HG02970 (cell line): ENCODE data around the gene NUFIP1.
"Not testable (repeated sequence)": the region's sequence is repeated elsewhere in the genome, so short reads cannot be mapped to it uniquely, and the experiment has no call there.

Experiments
- ATAC-seq: cut with Tn5 transposase; IDR thresholded peaks from one replicate; pipeline ENCODE4 v1.9.1; 2021; ENCODE audit warnings: mild to moderate bottlenecking, moderate library complexity, moderate number of reproducible peaks; ENCODE audit not compliant: unreplicated experiment, low FRiP score

The NUFIP1 gene

DNA sequence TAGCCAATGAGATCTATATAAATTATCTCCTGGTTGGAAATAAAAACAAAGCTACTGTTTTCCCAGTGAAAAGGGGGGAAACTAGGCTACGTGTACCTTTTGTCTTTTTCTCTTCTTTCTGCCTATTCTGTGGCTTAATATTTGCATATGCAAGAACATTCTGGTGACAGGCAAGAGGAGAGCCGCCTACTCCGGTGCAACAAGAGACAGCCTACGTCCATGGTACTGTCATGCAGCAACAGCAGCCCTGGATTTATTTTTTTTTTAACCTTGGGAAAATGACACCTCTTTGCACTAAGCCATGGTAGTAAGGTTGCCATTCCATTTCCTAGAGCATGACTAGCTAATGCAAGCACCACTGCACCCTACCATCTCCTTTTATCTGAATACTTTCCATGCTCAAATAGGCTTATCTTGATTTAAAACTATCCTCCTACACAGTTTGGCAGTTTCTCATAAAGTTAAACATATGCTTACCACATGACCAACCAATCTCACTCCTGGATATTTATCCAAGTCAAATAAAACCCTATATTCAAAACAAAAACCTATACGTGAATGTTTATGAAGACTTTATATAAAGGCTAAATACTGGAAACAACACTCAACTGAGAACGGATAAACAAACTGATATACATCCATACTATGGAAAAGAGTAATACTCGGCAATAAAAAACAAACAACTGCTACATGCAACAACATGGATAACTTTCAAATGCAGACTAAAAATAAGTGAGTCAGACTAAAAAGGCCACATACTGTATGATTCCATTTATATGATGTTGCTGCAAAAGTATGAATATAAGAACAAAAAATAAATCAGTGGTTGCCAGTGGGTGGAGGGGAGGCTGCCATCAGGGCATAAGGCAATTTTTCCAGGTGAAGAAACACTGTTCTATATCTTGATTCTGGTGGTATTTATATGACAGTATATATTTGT is 17.3 kb downstream of the NUFIP1 start:
- ATAC-seq, result no peak

DNA sequence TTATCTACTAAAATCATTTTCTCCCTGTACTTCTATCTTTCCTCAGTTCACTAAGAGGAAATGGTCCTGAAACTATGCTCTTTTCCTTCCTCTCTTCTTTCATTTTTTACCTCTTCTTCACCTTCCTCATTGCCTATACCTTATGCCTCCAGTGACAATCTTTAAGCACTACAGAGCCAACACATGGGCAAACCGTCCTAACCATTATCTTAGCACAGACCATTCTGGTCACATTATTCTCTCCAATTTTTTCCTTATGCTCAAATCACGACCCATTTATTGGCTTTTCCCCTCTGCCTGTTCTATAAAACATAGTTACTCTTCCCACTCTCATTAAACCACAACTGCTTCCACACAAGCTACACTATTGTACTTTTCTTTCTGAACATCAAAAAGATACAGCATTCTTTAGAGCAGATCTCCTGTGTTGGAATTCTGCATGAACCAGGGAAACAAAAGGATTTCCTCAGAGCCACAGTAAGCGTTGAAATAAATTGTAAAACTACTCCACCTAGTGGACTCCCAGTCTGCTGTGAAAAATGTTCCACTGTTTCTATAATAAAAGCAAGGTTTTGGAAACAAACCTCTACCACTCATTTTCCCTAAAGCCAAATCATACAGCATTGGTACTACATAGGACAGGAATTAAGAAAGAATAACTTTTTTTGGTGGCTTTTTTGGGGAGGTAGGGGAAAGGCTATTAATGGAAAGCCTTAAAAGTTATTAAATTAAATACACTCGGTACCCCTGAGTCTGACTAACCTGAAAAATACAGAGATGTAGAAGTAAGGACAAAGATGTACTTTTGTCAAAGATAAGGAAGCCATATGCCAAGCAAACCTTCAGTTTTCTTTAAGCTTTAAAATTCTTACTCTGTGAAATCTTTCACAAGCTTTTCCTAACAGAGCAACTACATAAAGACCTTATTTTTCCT is 19.5 kb downstream of the NUFIP1 start:
- ATAC-seq, result no peak

DNA sequence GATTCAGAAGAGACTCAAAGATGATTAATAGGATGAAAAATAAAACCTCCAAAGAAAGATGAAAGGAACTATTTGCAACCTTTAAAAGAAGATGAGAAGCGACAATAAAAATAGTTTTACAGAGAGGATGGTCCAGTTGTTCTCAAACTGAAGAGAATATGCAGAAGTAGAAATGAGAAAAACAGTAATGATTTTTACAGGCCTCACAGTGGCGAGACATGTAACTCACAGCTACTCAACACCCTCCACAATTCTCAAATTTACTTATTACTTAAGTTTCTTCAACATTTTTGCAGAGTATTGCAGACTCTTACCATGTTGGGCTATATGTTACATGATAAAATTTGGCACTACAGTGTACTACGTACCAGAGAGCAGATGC is 20.8 kb downstream of the NUFIP1 start:
- no peak for ATAC-seq

DNA sequence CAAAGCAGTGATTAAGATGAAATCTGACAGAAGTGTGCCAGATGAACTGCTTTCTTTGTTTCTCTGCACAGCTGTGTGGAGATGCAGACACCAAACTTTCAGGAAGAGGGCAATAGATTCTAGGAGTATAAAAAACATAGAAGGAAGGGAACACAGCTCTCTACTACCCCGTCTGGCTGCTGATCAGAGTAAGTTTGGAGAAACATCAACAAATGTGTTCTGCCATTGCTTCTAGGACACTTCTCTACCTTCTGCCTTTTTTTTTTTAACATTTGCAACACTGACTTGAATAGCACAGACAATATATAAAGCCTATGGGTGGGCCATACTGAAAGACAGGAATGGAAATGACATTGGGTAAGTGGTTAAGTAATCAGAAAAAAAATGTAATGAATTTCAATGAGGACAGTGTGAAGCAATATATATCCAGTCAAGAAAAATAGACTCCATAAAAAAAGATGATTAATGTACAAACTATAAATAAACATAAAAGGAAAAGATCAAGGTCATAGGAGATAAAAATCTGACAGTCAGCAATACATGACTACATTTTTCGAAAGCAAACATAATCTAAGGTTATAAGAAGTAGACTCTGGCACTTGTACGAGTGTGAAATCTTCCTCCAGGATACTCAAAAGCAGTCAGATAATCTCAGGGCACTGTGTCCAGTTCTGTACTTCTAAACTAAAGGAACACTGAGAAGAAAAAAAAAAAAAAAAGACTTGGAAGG is 21.4 kb downstream of the NUFIP1 start:
- ATAC-seq, result no peak

DNA sequence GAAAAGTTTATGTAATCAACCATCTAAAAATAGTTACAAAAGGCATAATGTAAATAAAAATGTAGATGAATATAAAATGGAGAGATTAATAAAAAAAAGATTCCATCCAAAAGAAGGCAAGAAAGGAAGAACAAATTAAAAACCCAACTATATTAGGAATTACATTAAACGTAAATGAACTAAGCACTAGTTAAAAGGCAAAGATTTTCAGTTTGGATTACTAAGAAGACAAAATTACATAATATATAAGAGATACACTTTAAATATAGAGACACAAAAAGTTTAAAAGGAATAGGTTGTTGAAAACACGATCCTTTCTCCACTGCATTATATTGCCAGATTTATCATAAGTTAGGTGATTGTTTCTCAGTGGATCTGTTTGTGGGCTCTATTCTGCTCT is 27.3 kb downstream of the NUFIP1 start:
- ATAC-seq, result no peak

DNA sequence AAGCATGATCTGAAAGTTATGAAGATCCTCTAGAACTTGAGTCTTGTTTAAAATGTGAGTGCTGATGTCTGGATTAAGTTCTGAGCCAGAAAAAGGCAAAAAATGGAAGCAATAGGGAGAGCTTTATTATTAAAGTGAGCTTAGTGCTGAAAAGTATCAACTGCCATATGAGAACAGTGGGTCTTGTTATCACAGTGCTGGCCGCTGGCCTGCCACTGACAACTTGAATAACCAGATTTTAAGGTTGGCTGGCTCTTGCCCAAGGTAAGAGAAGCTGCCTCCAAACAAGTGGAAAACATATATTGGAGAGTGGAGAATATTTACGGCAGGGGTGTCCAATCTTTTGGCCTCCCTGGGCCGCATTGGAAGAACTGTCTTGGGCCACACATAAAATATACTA is 33.9 kb downstream of the NUFIP1 start:
- no peak for ATAC-seq

DNA sequence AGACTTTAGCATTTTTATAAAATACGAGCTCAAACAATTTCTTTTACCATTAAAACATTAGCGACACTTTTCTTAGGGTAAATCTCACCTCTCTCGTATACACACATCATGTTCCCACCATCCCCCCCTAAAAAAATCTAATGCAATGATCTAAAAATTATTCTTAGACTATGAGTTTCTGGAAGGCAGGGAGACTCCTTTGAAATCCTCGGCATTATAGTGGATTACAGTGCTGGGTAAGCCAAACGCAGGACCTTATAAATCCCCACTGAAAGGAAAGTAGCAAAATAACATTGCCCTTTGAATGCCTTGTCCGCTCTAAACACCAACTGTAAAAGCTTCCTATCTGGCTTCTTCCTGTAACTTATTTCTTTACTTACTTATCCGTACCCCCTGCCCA is 35.0 kb downstream of the NUFIP1 start:
- ATAC-seq, result no peak

DNA sequence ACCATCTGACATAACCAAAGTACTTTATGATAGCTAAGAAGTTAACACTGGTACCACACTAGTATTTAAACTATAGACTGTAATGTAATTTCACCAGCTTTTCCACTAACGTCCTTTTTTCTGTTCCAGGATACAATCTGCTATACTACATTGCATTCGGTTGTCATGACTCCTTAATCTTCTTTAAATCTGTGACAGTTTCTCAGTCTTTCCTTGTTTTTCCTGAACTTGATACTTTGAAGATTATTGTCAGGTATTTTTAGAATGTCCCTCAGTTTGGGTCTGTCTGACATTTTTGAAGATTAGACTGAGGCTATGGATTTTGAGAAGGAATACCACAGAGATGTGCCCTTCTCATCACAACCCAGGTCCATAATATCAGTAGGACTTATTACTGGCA is 36.6 kb downstream of the NUFIP1 start:
- no peak for ATAC-seq

DNA sequence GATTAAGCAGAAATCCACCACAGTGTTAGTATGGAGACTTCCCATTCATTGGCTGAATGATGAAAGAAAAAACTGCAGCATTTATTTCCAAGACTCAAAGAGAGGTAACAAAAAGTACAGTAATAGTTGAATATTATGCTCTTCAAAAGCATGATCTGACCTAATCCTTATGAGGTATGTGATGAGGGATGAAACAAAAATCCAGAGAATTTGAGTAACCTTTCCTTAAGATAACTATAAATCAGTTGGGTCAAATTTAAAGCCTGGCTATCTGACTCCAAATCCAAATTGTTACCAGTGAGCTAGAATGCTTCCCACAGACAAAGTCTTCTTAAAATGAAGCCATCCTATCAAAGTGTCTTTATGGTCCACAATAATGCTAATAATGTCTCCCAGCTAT is 38.1 kb downstream of the NUFIP1 start:
- no peak for ATAC-seq

DNA sequence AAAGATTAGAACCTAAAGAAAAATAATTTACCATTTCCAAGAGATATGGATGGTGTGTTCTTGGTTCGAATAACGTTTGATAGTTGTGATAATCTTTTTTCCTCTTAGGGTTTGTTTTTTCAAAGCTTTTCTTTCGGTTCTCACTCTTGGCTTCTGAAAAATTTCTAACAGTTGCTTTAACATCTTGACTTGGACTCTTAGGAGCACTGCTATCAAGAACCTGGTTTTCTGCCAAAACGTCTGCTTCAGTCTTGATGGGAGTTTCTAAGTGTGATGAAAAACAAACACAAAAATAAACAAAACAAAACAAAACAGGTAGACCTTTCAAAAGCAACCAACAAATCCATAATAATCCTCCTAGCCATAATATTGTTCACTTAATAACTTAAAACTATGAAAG is 45.9 kb downstream of the NUFIP1 start:
- not testable (repeated sequence) for ATAC-seq

DNA sequence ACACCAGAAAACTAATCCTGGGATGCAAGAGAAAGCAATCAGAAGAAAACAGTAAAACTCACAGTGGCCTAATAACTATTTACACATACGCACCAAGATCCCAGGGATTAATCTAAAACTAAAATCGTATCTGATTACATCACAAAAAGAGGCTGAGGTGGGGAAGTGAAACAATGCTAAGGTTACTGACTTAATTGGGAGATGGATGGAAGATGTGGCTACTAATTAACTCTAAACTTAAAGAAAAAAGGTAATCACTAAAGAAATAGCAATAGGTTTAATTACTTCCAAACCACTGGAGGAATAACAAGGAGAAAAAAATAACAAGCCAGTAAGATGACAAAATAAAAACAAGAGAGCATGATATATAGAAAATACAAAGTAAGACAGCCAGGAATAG is 50.4 kb downstream of the NUFIP1 start:
- ATAC-seq, result no peak

DNA sequence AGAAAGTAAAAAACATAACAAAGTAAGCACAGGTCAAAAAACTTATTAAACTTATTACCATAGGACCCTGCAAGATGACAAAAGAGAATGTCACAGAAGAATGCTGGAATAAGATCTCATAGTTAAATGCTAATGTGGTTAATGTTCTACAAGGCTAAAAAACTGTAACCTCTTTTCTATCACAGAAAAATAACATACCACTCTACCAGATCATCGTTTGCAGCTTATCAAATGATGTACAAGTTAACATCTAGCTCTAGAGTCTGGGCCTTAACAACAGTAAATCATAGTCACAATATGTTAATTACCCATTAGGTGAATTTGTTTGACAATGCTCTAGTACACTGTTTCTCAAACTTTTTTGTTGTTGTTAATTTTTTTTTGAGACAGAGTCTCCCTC is 53.0 kb downstream of the NUFIP1 start:
- ATAC-seq, result no peak

DNA sequence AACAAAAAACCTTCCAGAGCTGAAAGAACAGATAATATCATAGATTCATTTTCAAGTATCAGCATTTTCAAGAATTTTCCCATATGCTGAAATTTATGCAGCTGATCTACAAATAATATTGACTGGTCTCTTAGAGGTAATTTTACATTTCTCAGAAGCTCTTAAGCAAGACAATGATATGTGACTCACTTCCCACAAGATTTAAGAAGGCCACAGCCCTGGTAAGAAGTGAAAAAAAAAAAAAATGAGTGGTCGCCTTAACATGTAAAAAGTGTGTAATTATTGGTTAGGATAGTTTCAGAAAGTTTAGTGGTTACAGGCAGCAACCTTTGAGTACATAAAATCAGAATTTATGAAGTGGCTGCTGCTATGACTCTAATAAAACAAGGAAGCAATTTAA is 54.5 kb downstream of the NUFIP1 start:
- ATAC-seq, result no peak

DNA sequence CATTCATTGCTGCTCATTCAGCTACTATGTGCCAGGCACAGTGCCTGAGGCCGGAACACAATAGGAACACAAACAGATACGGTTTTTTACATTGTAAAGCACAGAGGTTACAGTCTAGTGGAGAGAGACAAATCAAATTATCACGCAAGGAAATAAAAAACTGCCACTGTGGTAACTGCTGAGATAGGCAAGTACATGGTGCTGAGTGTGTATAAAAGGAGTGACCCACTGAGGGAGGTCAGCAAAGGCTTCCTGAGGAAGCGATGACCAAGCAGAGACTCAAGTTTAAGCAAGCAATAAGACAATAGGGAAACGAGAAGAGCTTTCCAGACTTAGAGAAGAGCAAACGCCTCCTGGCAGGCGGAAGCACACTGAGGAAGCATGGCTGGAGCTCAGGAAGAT is 56.4 kb downstream of the NUFIP1 start:
- ATAC-seq, result no peak

DNA sequence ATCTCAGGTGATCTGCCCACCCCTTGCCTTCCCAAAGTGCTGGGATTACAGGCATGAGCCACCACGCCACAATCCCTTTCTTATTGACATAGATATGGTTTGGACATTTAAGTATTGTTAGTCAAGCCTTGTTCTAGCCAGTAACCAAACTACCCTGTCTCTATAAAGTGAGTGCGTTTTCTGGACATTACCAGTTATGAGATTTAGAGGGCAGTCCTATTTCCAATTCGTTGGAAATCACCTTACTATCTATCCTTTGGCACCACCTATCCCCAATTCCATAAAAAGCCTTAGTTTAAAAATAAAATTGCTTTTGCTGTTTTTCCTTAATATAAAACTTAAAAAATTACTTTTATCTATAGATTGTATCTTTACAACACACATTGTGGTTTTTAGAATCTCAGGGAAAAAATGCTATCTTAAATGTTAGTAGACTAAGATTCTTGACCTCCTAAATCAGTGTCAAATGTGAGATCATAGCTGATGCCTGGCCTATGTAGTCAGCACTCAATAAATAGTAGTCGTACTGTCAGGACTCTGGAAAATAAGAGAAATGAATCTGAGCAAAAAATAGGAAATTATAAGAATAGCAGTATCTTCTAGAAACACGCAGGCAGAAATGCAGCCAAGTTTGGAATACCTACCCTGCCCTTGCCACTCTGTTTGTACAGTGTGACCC is 57.0 kb downstream of the NUFIP1 start:
- ATAC-seq, result no peak

DNA sequence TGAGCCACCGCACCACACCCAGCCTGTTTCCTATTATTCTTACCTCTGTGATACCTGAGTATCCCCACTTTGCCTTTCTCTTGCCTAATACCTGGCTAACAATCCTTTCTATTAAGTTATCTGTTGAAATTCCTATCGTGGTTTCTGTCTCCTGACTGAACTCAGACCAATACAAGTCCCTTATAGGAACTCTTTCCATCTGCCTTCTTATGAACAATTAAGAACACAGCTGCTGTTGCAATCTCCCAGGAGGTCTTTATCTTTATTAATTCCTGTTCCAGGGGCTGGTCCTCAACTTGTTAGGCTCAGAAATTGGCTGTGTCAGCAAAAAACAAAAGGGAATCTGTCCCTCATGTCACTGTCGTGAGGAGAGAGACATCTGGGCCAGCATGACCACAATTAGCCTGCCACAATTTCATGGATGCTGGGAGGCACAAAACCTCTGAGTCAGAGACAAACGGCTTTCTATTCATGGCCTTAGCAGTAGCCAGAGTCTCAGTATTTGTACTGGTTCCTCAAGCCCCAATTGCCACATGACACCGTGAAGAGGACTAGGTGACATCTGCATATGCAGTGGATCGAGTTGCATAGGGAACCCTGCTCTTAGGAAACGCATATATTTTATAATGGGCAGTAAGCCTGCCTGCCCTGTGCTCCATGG is 58.2 kb downstream of the NUFIP1 start:
- no peak for ATAC-seq

DNA sequence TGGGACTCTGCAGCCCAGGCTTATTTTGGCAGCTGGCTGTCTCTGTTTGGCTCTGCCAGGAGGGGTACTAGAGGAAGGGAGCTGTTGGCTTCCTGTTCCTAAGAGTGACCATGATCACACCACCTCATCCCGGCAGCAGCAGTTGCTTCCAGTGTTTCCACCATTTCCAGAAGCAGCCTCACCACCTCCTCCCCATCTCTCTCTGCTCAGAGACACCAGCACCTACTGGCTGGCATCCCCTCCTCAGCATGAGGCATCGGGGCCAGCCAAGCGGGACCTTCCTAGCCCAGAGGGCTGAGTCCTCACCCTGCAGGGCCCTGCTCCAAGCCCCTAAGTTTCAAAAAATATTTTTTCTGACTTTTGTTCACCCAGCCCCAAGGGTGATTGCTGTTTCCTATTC is 59.0 kb downstream of the NUFIP1 start:
- no peak for ATAC-seq

DNA sequence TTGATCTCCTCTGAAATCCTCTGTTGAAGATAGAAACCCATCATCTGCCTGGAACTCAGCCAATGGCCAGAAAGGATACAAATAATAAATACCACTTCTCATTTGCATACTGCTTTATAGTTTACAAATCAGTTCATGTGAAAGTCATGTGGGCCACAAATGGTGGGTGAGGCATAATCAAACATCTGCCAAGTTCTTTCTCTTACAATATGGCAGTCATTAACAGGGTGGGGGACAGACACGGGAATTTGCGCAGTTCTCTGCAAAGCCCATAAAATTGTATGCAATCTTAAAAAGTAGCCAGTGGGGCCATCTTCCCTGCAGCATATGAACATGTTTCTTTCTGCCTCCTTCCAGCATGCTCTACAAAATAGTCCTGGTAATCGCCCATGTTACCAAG is 59.6 kb downstream of the NUFIP1 start:
- no peak for ATAC-seq

DNA sequence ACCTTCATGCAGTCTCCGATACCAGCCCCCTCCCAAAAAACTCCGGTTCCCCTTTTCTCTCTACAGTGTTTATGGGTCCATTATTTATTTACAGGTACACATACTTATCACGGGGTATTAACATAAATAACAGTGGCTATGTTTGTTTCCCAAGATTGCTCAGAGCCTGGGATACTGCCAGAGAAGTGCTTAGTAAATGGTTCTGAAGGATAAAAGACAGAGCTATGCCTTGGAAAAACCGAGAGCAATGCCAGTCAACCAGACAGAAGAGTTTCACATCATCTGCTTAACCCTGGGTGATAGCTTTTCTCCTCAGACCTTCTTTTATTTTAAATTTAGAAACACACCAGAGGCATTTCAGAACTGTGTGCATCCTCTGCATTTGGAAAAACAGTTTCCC is 61.3 kb downstream of the NUFIP1 start:
- ATAC-seq, result no peak
